K562 (cell line): Measurements from ENCODE around the gene LYZL4.

Experiments used
- ARID4B ChIP-seq: sonication (generic); formaldehyde crosslinking; IDR thresholded peaks from 2 replicates; pipeline ENCODE4 v1.8.0; 2022; ENCODE audit warnings: mild to moderate bottlenecking, missing genetic modification reagents
- ATF1 ChIP-seq, 2 experiments: fragments of 450-650 bp in 1 of 2; IDR thresholded peaks; 2 replicates each; pipeline ENCODE4 v1.6.1; 2016; ENCODE audit warnings: missing compliant biosample characterization in 1 of 2, missing genetic modification characterization in 1 of 2
- JUNB ChIP-seq: fragments of 450-650 bp; formaldehyde crosslinking; conservative IDR thresholded peaks from 2 replicates; pipeline ENCODE4 v1.4.0; 2020; ENCODE audit warnings: mild to moderate bottlenecking
- PHF8 ChIP-seq: fragments of 200-600 bp; sonication (generic); IDR thresholded peaks from 2 replicates; pipeline ENCODE4 v1.6.1; 2012; ENCODE audit warnings: mixed run types, mild to moderate bottlenecking, inconsistent platforms, low read length, moderate library complexity, borderline replicate concordance
- POLR2A ChIP-seq: fragments of 450-650 bp; conservative IDR thresholded peaks from 2 replicates; pipeline ENCODE4 v1.6.1; 2016
- SMARCB1 ChIP-seq: IDR thresholded peaks from 2 replicates; pipeline ENCODE4 v1.6.1; 2011; ENCODE audit warnings: improper control_type of control experiment, low read depth; ENCODE audit not compliant: insufficient read length

- no peak for TF ChIP-seq PHF8
- no peak for TF ChIP-seq JUNB
- TF ChIP-seq SMARCB1, result no peak
- no peak for TF ChIP-seq ATF1 (CRISPR knock-in tag; IDR thresholded peaks at IDR 0.05)
- no peak for TF ChIP-seq ATF1 (tag; IDR thresholded peaks at IDR 0.05)
- TF ChIP-seq ARID4B (CRISPR knock-in tag), result no peak
- TF ChIP-seq POLR2A, result no peak
These were observed 1.0 kb upstream of the LYZL4 start for GRCh38 chr3:42411429-42411828.
